Epithelial cell of proximal tubule (primary cell): ENCODE measurements around the gene KCNJ12. TPM values are rescaled to one million over a fixed set of nuclear protein-coding genes. Genes with fewer than 3 reads are reported as not detected.

Experiments
- DNase-seq: peaks from one replicate; pipeline ENCODE4 v3.0.0-alpha.2; 2011; ENCODE audit warnings: low read depth
- H3K4me3 ChIP-seq: 2 replicates; pipeline ENCODE4 v1.5.1; 2011; ENCODE audit warnings: low read depth, mild to moderate bottlenecking, low read length
- total RNA-seq: library from RNA; depleted of rRNA; stranded (reverse); fragments of >200 nt; gene quantifications from 2 replicates; pipeline ENCODE4 v1.2.3, GENCODE V29; 2015
- TF ChIP-seq, protein P1 (sequence below): conservative IDR thresholded peaks from 2 replicates; pipeline ENCODE4 v1.5.1; 2012; ENCODE audit warnings: low read depth, mild to moderate bottlenecking, low read length

KCNJ12 gene
- total RNA-seq, 1 donor from 2014 or later = 0.06 TPM

DNA sequence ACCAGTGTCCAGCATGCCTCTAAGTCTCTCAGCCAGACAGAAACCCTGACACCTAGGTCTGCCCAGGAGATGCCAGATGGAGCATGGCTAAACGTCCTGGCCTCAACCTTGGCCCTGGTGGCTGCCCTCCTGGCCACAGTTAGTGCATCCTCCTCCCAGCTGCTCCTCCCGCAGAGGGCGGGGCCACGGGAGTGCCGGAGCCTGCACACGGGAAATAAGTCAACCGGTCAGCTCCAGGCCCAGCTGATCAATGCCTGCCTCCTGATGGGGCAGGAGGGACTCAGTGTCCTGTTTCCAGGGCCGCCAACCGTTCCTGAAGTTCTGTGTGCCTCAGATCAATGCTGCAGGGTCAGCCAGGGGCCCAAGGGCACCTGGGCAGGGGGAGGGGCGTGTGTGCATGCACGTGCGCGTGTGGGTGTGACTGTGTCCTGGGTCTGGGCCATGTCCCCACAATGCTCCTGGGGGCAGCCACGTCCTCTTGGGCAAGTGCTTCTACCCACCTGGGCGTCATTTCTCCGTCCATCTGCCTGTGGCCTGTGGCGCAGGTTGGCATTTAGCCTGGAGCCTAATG is 4.6 kb upstream of the KCNJ12 start:
- no peak for DNase-seq
- no peak overlapping the region for H3K4me3 ChIP-seq
- TF ChIP-seq, protein P1, sequence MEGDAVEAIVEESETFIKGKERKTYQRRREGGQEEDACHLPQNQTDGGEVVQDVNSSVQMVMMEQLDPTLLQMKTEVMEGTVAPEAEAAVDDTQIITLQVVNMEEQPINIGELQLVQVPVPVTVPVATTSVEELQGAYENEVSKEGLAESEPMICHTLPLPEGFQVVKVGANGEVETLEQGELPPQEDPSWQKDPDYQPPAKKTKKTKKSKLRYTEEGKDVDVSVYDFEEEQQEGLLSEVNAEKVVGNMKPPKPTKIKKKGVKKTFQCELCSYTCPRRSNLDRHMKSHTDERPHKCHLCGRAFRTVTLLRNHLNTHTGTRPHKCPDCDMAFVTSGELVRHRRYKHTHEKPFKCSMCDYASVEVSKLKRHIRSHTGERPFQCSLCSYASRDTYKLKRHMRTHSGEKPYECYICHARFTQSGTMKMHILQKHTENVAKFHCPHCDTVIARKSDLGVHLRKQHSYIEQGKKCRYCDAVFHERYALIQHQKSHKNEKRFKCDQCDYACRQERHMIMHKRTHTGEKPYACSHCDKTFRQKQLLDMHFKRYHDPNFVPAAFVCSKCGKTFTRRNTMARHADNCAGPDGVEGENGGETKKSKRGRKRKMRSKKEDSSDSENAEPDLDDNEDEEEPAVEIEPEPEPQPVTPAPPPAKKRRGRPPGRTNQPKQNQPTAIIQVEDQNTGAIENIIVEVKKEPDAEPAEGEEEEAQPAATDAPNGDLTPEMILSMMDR = no peak

DNA sequence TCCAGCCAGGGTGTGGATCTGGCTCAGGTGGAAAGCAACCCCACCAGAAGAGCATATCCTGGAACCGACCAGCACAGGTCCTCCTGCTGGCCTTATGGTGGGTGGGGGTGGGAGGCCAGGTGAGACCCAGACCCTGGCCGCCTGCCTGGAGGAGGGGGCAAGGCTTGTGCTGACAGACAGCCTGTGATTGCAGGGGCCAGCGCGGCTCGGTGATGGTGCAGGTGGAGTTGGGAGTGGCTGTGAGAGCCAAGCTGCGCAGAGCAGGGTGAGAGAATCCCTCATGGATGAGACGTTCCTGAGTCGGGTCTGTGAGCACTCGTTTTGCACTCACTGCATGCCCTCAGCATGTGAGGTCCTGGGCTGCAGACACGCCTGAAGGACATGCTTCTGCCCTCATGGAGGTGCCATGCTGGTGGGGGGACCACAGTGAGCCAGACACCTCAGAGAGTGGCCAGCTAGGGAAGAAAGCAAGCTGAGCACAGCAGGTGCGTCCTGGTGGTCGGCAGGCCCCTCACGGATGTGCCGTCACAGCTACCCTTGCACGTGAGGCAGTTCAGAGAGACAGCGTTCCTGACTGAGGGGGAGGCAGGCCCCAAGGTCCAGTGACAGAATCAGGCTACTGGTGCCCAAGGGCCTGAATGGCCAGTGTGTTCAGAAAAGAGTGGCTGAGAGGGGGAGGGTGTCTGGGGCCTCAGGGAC is 3.8 kb upstream of the KCNJ12 start:
- no peak for DNase-seq
- no peak overlapping the region for H3K4me3 ChIP-seq
- TF ChIP-seq, protein P1 = no peak

DNA sequence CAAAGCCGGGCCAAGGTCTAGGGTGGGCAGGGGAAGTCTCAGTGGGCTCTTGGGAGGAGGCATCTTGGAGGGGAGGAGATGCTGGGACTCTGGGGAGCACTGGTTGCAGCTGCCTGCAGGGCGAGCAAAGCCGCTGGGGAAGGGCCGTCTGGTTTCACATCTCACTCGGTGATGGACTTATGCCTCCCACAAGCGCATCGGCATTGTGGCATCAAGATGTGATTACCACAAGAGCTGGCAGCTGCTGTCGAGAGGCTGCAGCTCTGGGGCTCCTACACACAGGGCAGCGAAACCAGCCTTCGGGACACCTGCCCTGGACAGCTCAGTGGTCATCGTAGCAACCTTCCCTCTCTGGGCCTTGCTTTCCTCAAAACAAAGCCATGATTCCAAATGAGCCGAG is 3.1 kb upstream of the KCNJ12 start:
- TF ChIP-seq, protein P1 = no peak
- H3K4me3 ChIP-seq = no peak overlapping the region
- DNase-seq = no peak

DNA sequence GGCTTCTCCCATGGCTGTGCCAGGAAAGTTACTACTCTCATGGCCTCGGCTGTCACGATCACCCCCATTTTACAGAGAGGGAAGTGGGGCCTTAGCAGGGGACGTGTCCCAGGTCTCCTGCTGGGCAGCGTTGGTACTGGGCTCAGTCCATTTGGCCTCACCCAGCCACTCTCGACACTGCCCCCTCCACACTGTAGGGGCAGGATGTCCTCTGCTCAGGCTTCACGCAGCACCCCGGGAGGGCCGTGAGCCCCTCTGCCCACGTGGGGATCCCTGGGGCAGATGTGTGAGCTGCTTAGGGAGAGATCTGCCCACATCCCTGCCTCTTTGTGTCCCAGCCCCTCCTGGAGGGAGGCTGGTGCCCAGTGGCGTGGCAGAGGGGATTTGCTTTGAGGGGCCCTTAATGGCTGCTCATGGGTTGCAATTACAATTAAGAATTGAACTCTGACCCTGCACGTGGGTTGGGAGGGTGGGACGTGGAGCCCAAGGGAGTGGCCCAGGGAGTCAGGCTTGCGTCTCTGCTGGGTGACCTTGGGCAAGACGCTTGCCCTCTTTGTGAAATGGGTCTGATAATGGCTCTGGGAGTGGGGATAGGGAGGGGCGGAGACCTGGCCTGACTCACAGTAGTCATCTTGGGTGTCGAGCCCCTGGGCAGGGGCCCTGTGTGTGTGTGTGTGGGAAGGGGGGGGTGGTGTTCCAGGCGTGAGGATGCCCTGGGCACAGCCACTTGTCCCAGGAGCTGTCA is 2.3 kb upstream of the KCNJ12 start:
- no peak overlapping the region for H3K4me3 ChIP-seq
- DNase-seq = no peak
- TF ChIP-seq, protein P1 = no peak

DNA sequence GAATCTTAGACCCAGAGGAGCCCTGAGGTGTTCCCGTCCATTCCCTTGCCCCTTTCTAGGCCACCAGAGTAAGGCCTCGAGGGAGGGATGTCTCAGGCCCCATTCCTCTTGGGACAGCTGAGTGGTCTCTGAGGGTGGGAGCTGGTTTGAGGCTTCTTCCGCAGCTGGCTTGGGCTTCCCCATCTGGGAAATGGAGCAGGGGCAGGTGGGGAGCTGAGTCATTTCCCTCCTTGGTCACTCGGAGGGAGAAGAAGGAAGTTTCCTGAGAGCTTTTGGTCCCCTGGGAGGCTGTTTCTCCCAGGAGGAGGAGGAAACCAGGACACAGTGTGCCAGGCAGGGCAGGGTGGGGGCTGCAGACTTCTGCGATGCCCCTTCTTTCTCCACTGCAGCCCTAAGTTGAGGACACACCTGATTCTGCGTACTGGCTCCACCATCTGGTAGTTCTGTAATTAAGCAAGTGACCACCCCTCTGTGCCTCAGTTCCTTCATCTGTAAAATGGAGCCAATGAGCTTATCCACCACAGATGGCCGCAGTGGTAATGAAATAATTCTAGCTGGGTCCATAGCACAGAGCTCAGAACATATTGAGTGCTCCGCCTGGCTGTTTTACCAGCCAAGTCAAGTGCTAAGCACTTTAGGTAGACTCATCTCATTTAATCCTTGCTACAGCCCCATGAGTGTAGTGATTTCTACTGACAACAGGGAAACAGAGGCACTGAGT is 1.6 kb upstream of the KCNJ12 start:
- H3K4me3 ChIP-seq = no peak overlapping the region
- TF ChIP-seq, protein P1 = no peak
- DNase-seq = no peak

DNA sequence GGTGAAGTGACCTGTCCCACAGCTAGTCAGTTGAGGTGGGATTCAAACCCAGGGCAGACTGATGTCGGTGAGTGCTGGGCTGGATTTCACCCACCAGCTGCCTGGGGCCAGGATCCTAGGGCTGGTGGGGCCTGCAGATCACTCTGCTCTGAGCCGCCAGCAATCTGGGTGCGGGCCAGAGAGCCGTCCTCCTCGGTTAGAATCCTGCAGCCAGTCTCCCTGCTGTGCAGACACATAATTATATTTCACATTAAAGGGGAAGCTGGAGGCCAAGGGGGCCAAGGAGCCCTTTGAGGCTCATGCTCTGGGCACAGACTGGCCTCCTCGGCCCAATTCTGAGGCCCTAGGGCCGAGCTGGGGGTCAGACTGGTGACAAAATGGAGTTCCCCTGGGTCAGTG is 996 bp upstream of the KCNJ12 start:
- DNase-seq = no peak
- H3K4me3 ChIP-seq = no peak overlapping the region
- TF ChIP-seq, protein P1 = no peak
